ENCODE data around the gene CACNG7.

The CACNG7 gene

DNA sequence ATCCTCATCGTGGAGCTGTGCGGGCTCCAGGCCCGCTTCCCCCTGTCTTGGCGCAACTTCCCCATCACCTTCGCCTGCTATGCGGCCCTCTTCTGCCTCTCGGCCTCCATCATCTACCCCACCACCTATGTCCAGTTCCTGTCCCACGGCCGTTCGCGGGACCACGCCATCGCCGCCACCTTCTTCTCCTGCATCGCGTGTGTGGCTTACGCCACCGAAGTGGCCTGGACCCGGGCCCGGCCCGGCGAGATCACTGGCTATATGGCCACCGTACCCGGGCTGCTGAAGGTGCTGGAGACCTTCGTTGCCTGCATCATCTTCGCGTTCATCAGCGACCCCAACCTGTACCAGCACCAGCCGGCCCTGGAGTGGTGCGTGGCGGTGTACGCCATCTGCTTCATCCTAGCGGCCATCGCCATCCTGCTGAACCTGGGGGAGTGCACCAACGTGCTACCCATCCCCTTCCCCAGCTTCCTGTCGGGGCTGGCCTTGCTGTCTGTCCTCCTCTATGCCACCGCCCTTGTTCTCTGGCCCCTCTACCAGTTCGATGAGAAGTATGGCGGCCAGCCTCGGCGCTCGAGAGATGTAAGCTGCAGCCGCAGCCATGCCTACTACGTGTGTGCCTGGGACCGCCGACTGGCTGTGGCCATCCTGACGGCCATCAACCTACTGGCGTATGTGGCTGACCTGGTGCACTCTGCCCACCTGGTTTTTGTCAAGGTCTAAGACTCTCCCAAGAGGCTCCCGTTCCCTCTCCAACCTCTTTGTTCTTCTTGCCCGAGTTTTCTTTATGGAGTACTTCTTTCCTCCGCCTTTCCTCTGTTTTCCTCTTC is 35.1 kb upstream of the CACNG7 start:
- peak overlapping the region; percentile 43 for H3K4me3 Mint-ChIP-seq
- peaks cover 79% of the 10 kb centered on the region for H3K36me3 Mint-ChIP-seq
- peaks cover 4% of the 10 kb centered on the region for H3K9me3 Mint-ChIP-seq
- H3K4me1 Mint-ChIP-seq: peaks cover 55% of the 10 kb centered on the region
- ATAC-seq (no peak), DNase-seq (ENCODE audit: low spot score in 2 of 2) (no peak)
- peak overlapping the region; percentile 81 for H3K27ac Mint-ChIP-seq

DNA sequence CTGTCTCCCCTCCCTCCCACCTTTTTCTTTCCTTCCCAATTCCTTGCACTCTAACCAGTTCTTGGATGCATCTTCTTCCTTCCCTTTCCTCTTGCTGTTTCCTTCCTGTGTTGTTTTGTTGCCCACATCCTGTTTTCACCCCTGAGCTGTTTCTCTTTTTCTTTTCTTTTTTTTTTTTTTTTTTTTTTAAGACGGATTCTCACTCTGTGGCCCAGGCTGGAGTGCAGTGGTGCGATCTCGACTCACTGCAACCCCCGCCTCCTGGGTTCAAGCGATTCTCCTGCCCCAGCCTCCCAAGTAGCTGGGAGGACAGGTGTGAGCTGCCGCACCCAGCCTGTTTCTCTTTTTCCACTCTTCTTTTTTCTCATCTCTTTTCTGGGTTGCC is 34.5 kb upstream of the CACNG7 start:
- DNase-seq (ENCODE audit: low spot score in 2 of 2) (no peak), ATAC-seq (no peak)
- H3K36me3 Mint-ChIP-seq: peaks cover 73% of the 10 kb centered on the region
- peak overlapping the region; percentile 43 for H3K4me3 Mint-ChIP-seq
- H3K27ac Mint-ChIP-seq: peak overlapping the region; percentile 81
- H3K4me1 Mint-ChIP-seq: peaks cover 55% of the 10 kb centered on the region
- peaks cover 4% of the 10 kb centered on the region for H3K9me3 Mint-ChIP-seq

DNA sequence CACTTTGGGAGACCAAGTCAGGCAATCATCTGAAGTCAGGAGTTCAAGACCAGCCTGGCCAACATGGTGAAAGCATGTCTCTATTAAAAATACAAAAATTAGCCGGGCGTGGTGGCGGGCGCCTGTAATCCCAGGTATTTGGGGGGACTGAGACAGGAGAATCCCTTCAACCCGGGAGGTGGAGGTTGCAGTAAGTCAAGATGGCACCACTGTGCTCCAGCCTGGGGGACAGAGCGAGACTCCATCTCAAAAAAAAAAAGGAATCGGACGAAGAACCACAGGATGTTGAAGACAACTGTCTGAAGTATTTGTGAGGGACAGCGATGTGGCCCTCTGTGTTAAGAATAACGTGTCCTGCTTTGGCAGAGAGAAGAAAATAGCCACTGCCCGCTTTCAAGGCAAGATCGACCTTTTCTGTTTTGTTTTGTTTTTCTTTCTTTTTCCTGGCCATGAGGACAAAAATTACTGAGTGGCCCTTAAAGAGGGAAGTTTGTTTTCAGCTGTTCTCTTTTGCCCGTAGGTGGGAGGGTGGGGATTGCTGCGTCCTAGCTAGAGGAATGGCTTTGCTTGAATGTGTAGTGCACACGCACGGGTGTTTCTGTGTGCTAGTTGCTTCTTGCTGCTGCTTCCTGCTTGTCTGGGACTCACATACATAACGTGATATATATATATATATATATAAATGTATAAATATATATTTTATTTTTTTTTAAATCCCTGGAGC is 33.3 kb upstream of the CACNG7 start:
- H3K27ac Mint-ChIP-seq: no peak overlapping the region
- ATAC-seq (no peak), DNase-seq (ENCODE audit: low spot score in 2 of 2) (no peak)
- H3K9me3 Mint-ChIP-seq: peaks cover 4% of the 10 kb centered on the region
- H3K4me1 Mint-ChIP-seq: peaks cover 50% of the 10 kb centered on the region
- H3K4me3 Mint-ChIP-seq: no peak overlapping the region
- H3K36me3 Mint-ChIP-seq: peaks cover 65% of the 10 kb centered on the region

DNA sequence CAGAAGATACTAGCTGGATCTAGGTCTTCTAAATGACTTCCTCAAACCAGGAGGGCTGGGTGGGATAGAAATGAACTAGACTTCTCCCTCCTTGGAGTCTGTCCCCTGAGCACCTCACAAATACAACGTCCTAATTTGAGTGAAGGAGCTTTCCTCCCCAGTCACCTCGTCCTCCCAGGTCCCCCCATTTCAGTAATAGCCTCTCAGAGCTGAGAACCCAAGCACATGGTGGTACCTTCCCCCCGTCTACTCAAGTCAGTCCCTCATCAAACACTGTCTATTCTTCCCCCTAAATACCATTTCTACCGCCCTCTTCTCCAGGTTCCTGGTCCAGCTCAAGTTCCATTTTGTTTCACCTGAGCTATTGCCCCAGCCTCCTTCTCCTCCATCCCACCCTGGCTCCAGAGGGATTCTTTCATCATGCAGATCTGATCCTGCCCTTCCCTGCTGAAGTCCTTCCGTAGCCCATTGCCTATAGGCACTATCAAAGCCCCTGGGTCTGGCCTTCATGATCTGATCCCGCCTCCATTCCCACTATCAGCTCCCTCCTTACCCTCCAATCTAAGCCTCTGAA is 32.3 kb upstream of the CACNG7 start:
- Mint-ChIP-seq H3K27ac (no peak overlapping the region), H3K9me3 (peaks cover 4% of the 10 kb centered on the region), H3K36me3 (peaks cover 55% of the 10 kb centered on the region), H3K4me1 (peaks cover 41% of the 10 kb centered on the region), H3K4me3 (no peak overlapping the region)
- ATAC-seq (no peak), DNase-seq (ENCODE audit: low spot score in 2 of 2) (no peak)

DNA sequence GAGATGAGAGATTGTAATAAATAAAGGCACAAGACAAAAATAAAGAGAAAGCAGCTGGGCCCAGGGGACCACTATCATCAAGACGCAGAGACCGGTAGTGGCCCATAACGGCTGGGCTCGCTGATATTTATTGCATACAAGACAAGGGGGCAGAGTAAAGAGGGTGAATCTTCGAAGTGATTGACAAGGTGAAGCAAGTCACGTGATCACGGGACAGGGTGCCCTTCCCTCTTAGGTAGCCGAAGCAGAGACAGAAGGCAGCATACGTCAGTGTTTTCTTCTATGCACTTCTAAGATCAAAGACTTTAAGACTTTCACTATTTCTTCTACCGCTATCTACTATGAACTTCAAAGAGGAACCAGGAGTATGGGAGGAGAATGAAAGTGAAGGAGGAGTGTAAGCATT is 31.7 kb upstream of the CACNG7 start:
- ATAC-seq: no peak
- H3K9me3 Mint-ChIP-seq: peaks cover 4% of the 10 kb centered on the region
- H3K27ac Mint-ChIP-seq: no peak overlapping the region
- no peak overlapping the region for H3K4me3 Mint-ChIP-seq
- peaks cover 39% of the 10 kb centered on the region for H3K4me1 Mint-ChIP-seq
- H3K36me3 Mint-ChIP-seq: peaks cover 49% of the 10 kb centered on the region
- no peak for DNase-seq (ENCODE audit: low spot score in 2 of 2)

DNA sequence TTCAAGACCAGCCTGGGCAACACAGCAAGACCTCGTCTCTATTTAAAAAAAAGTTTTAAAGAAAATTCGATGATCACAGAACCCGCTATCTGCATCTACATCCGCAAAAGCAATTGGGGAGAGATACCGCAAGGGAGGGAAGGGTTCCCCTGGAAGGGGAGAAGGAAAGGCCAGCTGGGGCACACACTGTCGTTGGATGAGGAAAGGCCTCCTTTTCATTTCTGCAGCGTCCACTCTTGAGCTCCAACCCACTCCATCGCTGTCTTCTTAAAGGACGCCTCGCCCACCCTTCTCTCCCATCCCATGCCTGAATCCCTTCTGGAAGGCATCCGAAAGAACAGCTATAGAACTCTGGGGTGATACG is 30.3 kb upstream of the CACNG7 start:
- H3K27ac Mint-ChIP-seq: no peak overlapping the region
- no peak for DNase-seq (ENCODE audit: low spot score in 2 of 2)
- H3K36me3 Mint-ChIP-seq: peaks cover 35% of the 10 kb centered on the region
- peaks cover 4% of the 10 kb centered on the region for H3K9me3 Mint-ChIP-seq
- ATAC-seq: no peak
- H3K4me1 Mint-ChIP-seq: peaks cover 39% of the 10 kb centered on the region
- H3K4me3 Mint-ChIP-seq: no peak overlapping the region

DNA sequence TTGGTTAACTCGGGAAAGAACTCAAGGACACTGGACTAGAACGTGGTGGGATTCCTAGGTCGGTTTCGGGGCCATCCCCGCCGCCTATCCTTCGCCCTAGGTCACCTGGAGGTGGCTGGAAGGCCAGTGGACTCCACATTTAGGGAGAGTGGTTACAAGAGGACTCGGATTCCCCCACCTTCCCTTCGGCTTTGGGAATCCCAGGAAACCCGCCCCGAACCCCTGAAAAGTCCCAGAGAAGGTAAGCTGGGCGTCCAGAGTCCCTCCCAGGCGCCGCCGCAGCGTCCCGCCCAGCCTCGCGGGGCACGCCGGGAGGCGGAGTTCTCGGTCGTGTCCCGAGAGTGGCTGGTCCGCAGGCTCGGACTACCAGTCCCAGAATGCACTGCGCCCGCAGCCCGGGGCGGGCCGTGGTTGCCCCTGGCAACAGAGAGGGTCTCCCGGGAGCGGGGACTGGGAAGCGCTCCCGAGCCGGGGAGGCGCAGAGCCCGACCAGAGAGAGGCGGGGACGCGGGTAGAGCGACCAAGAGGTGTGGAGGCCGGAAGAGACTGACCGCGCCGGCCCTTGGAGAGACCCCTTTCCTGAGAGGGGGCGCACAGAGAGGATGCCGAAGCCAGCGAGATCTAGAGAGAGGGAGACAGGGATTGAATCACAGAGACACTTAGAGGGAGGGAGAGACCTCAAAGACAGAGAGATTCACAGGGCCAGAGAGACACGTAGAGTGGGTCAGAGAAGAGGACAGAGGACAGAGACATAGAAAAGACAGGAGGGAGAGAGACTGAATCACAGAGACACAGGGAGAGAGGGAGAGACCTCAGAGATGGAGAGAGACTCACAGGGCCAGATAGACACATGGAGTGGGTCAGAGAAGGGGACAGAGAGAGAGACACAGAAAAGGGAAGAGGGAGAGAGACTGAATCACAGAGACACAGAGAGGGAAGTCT is 29.7 kb upstream of the CACNG7 start:
- Mint-ChIP-seq H3K27ac (no peak overlapping the region), H3K4me3 (no peak overlapping the region), H3K36me3 (peaks cover 29% of the 10 kb centered on the region), H3K4me1 (peaks cover 36% of the 10 kb centered on the region), H3K9me3 (peaks cover 3% of the 10 kb centered on the region)
- peak; percentile 93 for ATAC-seq
- DNase-seq (ENCODE audit: low spot score in 2 of 2): peak; percentile 79 to 90

DNA sequence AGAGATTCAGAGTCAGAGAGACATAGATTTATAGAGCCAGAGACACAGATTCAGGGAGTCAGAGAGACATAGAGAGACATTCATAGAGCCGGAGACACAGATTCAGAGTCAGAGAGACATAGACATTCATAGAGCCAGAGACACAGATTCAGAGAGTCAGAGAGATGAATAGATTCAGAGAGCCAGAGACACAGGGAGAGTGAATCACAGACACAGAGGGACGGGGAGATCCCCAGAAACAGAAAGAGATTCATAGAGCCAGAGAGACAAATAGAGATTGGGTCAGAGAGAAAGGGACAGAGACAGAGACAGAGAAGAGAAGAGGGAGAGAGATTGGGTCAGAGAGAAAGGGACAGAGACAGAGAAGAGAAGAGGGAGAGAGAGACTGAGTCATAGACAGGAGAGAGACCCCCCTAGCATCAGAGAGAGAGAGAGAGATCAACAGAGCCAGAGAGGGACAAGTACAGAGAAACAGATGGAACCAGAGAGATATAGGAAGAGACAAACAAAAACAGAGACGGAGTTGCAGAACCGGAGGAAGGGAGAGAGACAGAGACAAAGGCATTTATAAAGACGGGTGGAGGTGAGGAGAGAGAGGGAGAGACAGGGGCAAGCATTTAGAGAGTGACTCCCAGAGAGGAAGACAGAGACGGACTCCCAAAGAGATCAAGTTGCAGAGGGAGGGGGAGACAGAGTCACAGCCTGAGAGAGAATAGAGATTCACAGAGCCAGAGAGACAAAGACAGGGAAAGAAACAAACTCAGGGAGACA is 28.2 kb upstream of the CACNG7 start:
- Mint-ChIP-seq H3K4me1 (peaks cover 25% of the 10 kb centered on the region), H3K4me3 (no peak overlapping the region), H3K9me3 (no peaks in the 10 kb centered on the region), H3K27ac (no peak overlapping the region), H3K36me3 (peaks cover 14% of the 10 kb centered on the region)
- ATAC-seq: peak; percentile 38
- DNase-seq (ENCODE audit: low spot score in 2 of 2): no peak

DNA sequence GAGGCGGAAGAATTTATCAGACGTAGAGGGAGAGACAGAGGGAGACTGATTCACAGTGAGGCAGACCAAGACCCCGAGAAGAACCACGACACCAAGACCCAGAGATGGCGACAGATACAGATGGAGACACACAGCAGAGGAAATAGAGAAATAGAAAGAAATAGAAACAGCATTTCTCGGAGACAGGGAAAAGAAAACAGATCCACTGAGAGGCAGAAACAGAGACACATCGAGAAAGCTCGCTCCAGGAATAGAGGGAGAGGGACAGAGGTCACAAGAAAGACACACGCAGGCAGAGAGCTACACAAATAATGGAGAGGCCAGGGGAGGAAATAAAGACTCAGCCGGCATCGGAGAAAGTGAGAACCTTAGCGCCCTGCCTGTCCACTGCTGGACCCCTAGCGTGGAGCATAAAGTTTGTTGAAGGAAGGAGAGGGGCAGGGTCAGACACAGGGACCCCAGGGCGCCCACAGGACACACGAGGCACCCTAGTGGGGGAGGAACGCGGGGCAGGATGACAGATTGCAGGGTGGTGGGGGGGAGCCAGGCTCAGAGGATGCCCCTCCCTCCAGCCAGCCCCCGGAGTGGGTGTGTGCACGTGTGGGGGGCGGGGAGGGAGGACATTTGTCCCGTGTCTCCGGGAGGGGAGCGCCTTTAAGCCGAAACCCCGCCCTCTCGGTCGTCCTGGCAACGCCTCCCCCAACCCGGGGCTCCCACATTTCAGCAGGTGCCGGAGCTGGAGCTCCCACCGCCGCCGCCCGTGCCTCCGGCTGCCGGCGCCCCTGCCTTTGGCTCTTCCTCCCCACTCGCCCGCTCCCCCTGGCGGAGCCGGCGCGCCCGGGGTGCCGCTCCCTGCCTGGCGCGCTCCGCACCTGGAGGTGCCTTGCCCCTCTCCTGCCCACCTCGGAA is 27.3 kb upstream of the CACNG7 start, which contains the start of gene PRKCG:
TSS of gene PRKCG (plus strand) at position 716 of the 909 bp plus-strand sequence. CDS start 298 bp downstream, outside the sequence.
- no peak within 1 kb of the TSS for H3K4me3 Mint-ChIP-seq
- ATAC-seq (peak; percentile 53), DNase-seq (ENCODE audit: low spot score in 2 of 2) (peak; percentile 38 to 64)
- H3K9me3 Mint-ChIP-seq: no peaks in the 10 kb centered on the region
- peaks cover 22% of the 10 kb centered on the region for H3K4me1 Mint-ChIP-seq
- peaks cover 6% of the 10 kb centered on the region for H3K36me3 Mint-ChIP-seq
- H3K27ac Mint-ChIP-seq: no peak within 1 kb of the TSS

DNA sequence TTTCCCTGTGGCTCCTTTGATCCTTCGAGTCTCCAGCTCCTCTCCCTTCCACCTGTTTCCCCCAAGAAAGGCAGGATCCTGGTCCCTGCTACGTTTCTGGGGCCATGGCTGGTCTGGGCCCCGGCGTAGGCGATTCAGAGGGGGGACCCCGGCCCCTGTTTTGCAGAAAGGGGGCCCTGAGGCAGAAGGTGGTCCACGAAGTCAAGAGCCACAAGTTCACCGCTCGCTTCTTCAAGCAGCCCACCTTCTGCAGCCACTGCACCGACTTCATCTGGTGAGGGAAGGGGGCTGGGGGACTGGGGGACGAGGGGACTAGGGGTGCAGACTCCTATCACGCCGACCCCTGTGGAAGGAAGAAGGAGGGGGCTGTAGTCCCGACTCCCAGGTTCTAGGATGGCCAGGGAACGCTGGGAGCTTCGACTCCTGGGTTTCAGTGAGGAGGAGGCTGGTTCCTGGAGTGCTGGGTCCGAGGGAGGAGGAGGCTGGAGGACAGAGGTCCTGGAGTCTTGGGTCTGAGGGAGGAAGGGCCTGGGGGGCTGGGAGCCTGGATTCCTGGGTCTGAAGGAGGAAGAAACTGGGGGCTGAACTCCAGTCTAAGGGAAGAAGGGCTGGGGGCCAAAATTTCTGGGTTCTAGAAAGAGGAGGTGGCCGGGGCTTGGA is 26.6 kb upstream of the CACNG7 start:
- H3K4me1 Mint-ChIP-seq: peaks cover 14% of the 10 kb centered on the region
- no peak overlapping the region for H3K4me3 Mint-ChIP-seq
- H3K27ac Mint-ChIP-seq: no peak overlapping the region
- no peak for DNase-seq (ENCODE audit: low spot score in 2 of 2)
- H3K36me3 Mint-ChIP-seq: no peaks in the 10 kb centered on the region
- H3K9me3 Mint-ChIP-seq: no peaks in the 10 kb centered on the region
- ATAC-seq: no peak

DNA sequence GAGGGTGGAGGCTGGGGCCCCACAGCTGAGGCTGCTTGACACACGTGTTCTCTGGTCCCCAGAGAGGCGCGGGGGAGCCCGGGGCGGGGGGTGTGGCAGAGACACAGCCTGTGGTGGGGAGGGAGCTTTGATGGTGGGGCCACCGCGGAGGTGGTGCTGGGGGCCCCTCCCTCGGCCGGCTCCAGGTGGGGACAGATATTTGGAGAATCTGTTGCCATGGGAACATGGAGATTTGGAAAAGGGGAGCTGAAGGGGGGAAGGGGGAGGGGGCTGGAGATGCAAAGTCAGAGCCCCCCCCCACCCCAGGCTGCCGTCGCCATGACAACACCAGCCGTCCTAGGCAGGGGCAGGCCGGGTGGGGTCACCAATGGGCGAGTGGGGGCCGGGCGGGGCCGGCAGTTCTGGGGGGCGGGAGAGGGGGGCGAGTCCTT is 25.8 kb upstream of the CACNG7 start:
- Mint-ChIP-seq H3K4me1 (peaks cover 14% of the 10 kb centered on the region), H3K36me3 (no peaks in the 10 kb centered on the region), H3K4me3 (no peak overlapping the region), H3K27ac (no peak overlapping the region), H3K9me3 (no peaks in the 10 kb centered on the region)
- ATAC-seq (no peak), DNase-seq (ENCODE audit: low spot score in 2 of 2) (no peak)

DNA sequence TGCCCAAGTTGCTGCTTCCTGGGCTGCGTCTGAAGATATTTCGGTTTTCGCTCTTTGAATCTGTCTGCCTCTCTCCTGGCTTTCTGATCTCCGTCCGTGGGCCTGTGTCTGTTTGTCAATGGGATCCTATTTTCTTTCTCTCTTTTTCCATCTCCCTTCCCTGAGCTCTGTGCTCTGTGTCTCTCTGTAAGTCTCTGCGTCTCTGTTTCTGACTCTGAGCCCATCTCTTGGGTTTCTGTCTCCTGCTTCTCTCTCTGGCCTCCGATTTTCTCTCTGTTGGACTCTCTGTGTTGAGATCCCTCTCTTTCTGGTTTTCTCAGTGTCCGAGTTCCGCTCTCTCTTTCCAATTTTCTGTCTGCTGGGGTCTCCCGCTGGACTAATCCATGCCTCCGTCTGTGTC is 25.3 kb upstream of the CACNG7 start:
- H3K4me3 Mint-ChIP-seq: no peak overlapping the region
- H3K4me1 Mint-ChIP-seq: peaks cover 14% of the 10 kb centered on the region
- no peaks in the 10 kb centered on the region for H3K9me3 Mint-ChIP-seq
- DNase-seq (ENCODE audit: low spot score in 2 of 2) (no peak), ATAC-seq (no peak)
- H3K36me3 Mint-ChIP-seq: no peaks in the 10 kb centered on the region
- no peak overlapping the region for H3K27ac Mint-ChIP-seq

DNA sequence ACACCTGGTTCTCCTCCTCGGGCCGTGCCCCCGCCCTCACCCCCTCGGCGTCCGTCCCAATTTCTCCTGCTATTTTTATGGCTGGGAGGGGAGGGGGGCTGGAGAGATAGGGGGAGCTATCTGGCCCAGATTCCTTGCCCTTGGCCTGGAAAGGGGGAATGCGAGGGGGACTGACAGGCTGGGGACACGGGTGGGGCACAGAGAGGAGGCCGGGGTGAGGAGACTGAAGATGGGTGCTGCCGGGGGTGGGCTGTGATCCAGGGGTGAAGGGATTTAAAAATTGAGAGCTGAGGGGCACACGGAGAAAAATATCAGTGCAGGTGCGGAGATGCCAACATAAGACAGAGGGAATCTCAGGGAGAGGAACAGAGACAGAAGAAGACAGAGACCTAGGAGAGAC is 24.8 kb upstream of the CACNG7 start:
- DNase-seq (ENCODE audit: low spot score in 2 of 2) (no peak), ATAC-seq (no peak)
- peaks cover 14% of the 10 kb centered on the region for H3K4me1 Mint-ChIP-seq
- H3K4me3 Mint-ChIP-seq: no peak overlapping the region
- H3K27ac Mint-ChIP-seq: no peak overlapping the region
- no peaks in the 10 kb centered on the region for H3K9me3 Mint-ChIP-seq
- H3K36me3 Mint-ChIP-seq: no peaks in the 10 kb centered on the region
